ENCODE data around the gene TRIM7.
"Not testable (repeated sequence)": the region's sequence is repeated elsewhere in the genome, so short reads cannot be mapped to it uniquely, and the experiment has no call there.

TRIM7 gene

GRCh38 chr5:181146927-181147636 lies 57.9 kb downstream of the TRIM7 start, which contains the start of gene OR2V2:
TSS of gene OR2V2 (plus strand) at chr5:181147586. CDS start at chr5:181154943, 7,357 bp downstream.
- not testable (repeated sequence) for DNase-seq

- no peak for DNase-seq
Observed at GRCh38 chr5:181145133-181145532, 59.9 kb downstream of the TRIM7 start.

Measured in NCI-H146 (cell line).